GM12878 (cell line): Measurements from ENCODE around the gene ADD1. TPM values are rescaled to one million over a fixed set of nuclear protein-coding genes. Genes with fewer than 3 reads are reported as not detected.

Experiments used
- BCL3 ChIP-seq: IDR thresholded peaks from 2 replicates; pipeline ENCODE4 v1.6.1; 2011; ENCODE audit warnings: borderline replicate concordance, low read depth, mild to moderate bottlenecking, moderate library complexity, low read length; ENCODE audit not compliant: insufficient read depth, poor library complexity, severe bottlenecking
- CEBPB ChIP-seq, 2 experiments: fragments of 150-350 bp in 1 of 2; IDR thresholded peaks; 2 replicates each; pipeline ENCODE4 v1.6.1; 2012 to 2014; ENCODE audit warnings: low read depth in 2 of 2, low read length in 2 of 2, borderline replicate concordance in 1 of 2, inconsistent platforms in 1 of 2
- EGR1 ChIP-seq, 2 experiments: IDR thresholded peaks; 1 replicate in 1 of 2; 2 replicates in 1 of 2; pipeline ENCODE4 v1.6.1; 2011 to 2012; ENCODE audit warnings: low read depth in 2 of 2, low read length in 2 of 2, borderline replicate concordance in 1 of 2, mild to moderate bottlenecking in 1 of 2, moderate library complexity in 1 of 2
- EZH2 ChIP-seq: IDR thresholded peaks from 2 replicates; pipeline ENCODE4 v1.6.1; 2012; ENCODE audit warnings: low read depth, mild to moderate bottlenecking, control low read depth, inconsistent platforms, low read length, borderline replicate concordance; ENCODE audit not compliant: control insufficient read depth
- KLF5 ChIP-seq: fragments of 450-650 bp; IDR thresholded peaks from 2 replicates; pipeline ENCODE4 v1.6.1; 2014; ENCODE audit warnings: mild to moderate bottlenecking; ENCODE audit not compliant: partially characterized antibody
- MTA2 ChIP-seq: fragments of 450-650 bp; IDR thresholded peaks from 2 replicates; pipeline ENCODE4 v1.6.1; 2016; ENCODE audit warnings: low read depth, mild to moderate bottlenecking, moderate library complexity
- SIN3A ChIP-seq: IDR thresholded peaks from 2 replicates; pipeline ENCODE4 v1.6.1; 2012; ENCODE audit warnings: low read depth, low read length, improper control_type of control experiment
- SMAD5 ChIP-seq: IDR thresholded peaks from 2 replicates; pipeline ENCODE4 v1.6.1; 2016; ENCODE audit warnings: antibody characterized with exemption, low read depth
- SMARCA5 ChIP-seq: fragments of 450-650 bp; IDR thresholded peaks from 2 replicates; pipeline ENCODE4 v1.6.1; 2017; ENCODE audit warnings: mild to moderate bottlenecking
- SRF ChIP-seq, 2 experiments: IDR thresholded peaks; 2 replicates each; pipeline ENCODE4 v1.6.1; 2011; ENCODE audit warnings: low read depth in 2 of 2, low read length in 2 of 2, mild to moderate bottlenecking in 1 of 2, moderate library complexity in 1 of 2
- STAT1 ChIP-seq: fragments of 450-650 bp; conservative IDR thresholded peaks from 2 replicates; pipeline ENCODE4 v1.6.1; 2014; ENCODE audit warnings: antibody characterized with exemption, mild to moderate bottlenecking
- SUZ12 ChIP-seq: fragments of 200-600 bp; sonication (generic); IDR thresholded peaks from one replicate; pipeline ENCODE4 v1.6.1; 2018; ENCODE audit warnings: antibody characterized with exemption, mild to moderate bottlenecking; ENCODE audit not compliant: unreplicated experiment
- TCF12 ChIP-seq: IDR thresholded peaks from 2 replicates; pipeline ENCODE4 v1.6.1; 2011; ENCODE audit warnings: low read depth, mild to moderate bottlenecking, low read length
- TCF3 ChIP-seq: IDR thresholded peaks from 2 replicates; pipeline ENCODE4 v1.6.1; 2012; ENCODE audit warnings: low read depth, mild to moderate bottlenecking, low read length, borderline replicate concordance; ENCODE audit not compliant: insufficient read depth
- TCF7 ChIP-seq: IDR thresholded peaks from 2 replicates; pipeline ENCODE4 v1.6.1; 2014; ENCODE audit warnings: antibody characterized with exemption, borderline replicate concordance
- ZNF687 ChIP-seq: fragments of 450-650 bp; IDR thresholded peaks from 2 replicates; pipeline ENCODE4 v1.6.1; 2017; ENCODE audit warnings: mild to moderate bottlenecking, moderate library complexity
- polyA plus RNA-seq, 11 experiments: library from polyadenylated mRNA; depleted of rRNA in 4 of 11; unstranded in 6 of 11; stranded (reverse) in 5 of 11; fragments of >200 nt; fragmentation: Nextera tagmentation in 4 of 11; fragmentation: Illumina TruSeq in 1 of 11; extraction: Ambion mirVana in 4 of 11; extraction: Trizol in 1 of 11; gene quantifications; 1 replicate in 1 of 11; 2 replicates in 10 of 11; pipeline versions ENCODE4 v1.2.1 to v1.2.3, GENCODE V29; 2011 to 2016; ENCODE audit warnings: inconsistent platforms in 2 of 11, missing spikeins in 2 of 11, low read depth in 1 of 11
- total RNA-seq, 4 experiments: library from RNA; depleted of rRNA in 3 of 4; stranded (reverse); fragments of >200 nt in 3 of 4; fragmentation: Illumina TruSeq in 1 of 4; extraction: Trizol in 1 of 4; gene quantifications; 2 replicates each; pipeline versions ENCODE4 v1.2.1 to v1.2.3, GENCODE V29; 2013 to 2021
- TF ChIP-seq, protein P1 (sequence below): fragments of 450-650 bp; conservative IDR thresholded peaks from 2 replicates; pipeline ENCODE4 v1.6.1; 2017; ENCODE audit warnings: mild to moderate bottlenecking, moderate library complexity

The ADD1 gene
- total and polyA plus RNA-seq, 10 of the 15 experiments (the other 5 are each of a cell fraction or from before 2014, with no cell fraction given): 21.6 to 182 (median 105) TPM

DNA sequence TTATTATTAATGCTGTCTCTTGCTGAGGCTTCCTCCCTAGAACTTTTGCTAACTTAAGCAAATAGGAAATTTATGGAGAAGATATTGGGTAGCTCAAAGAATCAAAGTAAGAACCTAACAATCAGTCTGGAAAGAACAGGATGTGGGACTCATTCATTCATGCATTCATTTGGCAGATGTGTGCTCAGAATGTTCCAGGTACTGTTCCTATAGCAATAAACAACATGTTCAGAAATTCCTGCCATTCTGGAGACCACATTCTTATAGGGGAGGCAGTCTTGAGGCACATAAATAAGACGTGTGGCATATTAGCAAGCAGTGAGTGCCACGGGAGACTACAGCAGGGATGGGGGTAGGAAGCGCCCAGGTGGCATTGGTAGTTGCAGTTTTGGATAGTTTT is 124.7 kb downstream of the ADD1 start (continued):
- TF ChIP-seq BCL3 (no peak), MTA2 (no peak), TCF7 (no peak), STAT1 (no peak), EGR1 (IDR thresholded peaks at IDR 0.05; ENCODE audit: borderline replicate concordance in 1 of 2, low read depth in 2 of 2, low read length in 2 of 2) (no peak), SIN3A (no peak), ZNF687 (no peak), TCF3 (no peak), SUZ12 (no peak), KLF5 (no peak), TCF12 (no peak), SRF (IDR thresholded peaks at IDR 0.05; ENCODE audit: low read depth in 2 of 2, low read length in 2 of 2) (no peak), SMAD5 (no peak), EZH2 (no peak), SMARCA5 (no peak), CEBPB (IDR thresholded peaks at IDR 0.05; ENCODE audit: borderline replicate concordance in 1 of 2, low read depth in 2 of 2, low read length in 2 of 2) (no peak)
- TF ChIP-seq, protein P1, sequence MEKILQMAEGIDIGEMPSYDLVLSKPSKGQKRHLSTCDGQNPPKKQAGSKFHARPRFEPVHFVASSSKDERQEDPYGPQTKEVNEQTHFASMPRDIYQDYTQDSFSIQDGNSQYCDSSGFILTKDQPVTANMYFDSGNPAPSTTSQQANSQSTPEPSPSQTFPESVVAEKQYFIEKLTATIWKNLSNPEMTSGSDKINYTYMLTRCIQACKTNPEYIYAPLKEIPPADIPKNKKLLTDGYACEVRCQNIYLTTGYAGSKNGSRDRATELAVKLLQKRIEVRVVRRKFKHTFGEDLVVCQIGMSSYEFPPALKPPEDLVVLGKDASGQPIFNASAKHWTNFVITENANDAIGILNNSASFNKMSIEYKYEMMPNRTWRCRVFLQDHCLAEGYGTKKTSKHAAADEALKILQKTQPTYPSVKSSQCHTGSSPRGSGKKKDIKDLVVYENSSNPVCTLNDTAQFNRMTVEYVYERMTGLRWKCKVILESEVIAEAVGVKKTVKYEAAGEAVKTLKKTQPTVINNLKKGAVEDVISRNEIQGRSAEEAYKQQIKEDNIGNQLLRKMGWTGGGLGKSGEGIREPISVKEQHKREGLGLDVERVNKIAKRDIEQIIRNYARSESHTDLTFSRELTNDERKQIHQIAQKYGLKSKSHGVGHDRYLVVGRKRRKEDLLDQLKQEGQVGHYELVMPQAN: no peak
